ENCODE data around the gene TRIO.
A peak's percentile ranks its signal among the peaks of the same experiment; 100 is the strongest.

The TRIO gene

DNA sequence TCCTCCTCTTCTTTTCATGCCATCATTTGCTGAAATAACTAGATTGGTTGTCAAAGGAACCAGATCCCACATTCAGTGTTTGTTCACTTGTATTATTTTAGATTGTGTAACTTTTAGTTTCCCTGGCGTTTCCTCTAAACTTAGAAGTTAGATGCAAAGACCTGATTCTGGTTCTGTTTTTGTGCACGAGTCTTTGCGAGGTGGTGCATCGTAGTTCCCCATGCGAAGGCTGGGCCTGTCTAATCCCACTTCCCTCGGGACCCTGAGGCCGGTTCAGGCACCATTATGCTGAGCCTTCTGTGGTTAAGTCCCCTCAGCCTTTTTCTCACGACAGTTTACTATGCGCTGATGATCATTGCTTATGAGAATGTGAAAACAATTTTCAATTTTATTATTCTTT is 219.3 kb downstream of the TRIO start:
- DNase-seq (no peak), ATAC-seq (replicated peaks) (no peak)
- no peaks in the 10 kb centered on the region for H3K36me3 Mint-ChIP-seq (ENCODE audit: insufficient read depth)
- no peak overlapping the region for H3K27ac Mint-ChIP-seq
- no peak overlapping the region for H3K4me3 Mint-ChIP-seq
- H3K27me3 Mint-ChIP-seq: peaks cover 0 to 6% of the 10 kb centered on the region in 2 donors
- H3K9me3 Mint-ChIP-seq: no peaks in the 10 kb centered on the region
- peaks cover 11 to 19% of the 10 kb centered on the region in 2 donors for H3K4me1 Mint-ChIP-seq (ENCODE audit: low read depth in 2 of 2)

DNA sequence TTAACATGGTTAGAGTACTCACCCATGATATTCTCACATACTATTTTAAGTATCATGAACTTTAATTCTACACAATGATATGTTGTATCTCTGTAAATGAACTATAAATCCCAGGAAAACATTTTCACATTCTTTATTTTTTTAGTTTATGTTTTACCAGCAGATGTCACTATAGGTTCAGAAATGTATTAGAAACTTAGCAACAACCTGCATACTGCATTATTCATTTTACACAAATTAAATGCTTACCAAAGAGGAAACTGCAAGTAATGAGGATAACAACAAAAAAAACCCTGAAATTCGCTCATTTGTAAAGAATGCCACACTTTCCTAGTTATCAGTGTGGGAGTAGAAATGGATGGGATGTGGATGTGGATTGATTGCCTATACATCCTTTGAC is 221.0 kb downstream of the TRIO start:
- H3K36me3 Mint-ChIP-seq (ENCODE audit: insufficient read depth): no peaks in the 10 kb centered on the region
- no peak overlapping the region for H3K27ac Mint-ChIP-seq
- no peaks in the 10 kb centered on the region for H3K9me3 Mint-ChIP-seq
- H3K4me1 Mint-ChIP-seq (ENCODE audit: low read depth in 2 of 2): peaks cover 11 to 19% of the 10 kb centered on the region in 2 donors
- ATAC-seq (replicated peaks) (no peak), DNase-seq (no peak)
- H3K27me3 Mint-ChIP-seq: no peaks in the 10 kb centered on the region
- H3K4me3 Mint-ChIP-seq: no peak overlapping the region

DNA sequence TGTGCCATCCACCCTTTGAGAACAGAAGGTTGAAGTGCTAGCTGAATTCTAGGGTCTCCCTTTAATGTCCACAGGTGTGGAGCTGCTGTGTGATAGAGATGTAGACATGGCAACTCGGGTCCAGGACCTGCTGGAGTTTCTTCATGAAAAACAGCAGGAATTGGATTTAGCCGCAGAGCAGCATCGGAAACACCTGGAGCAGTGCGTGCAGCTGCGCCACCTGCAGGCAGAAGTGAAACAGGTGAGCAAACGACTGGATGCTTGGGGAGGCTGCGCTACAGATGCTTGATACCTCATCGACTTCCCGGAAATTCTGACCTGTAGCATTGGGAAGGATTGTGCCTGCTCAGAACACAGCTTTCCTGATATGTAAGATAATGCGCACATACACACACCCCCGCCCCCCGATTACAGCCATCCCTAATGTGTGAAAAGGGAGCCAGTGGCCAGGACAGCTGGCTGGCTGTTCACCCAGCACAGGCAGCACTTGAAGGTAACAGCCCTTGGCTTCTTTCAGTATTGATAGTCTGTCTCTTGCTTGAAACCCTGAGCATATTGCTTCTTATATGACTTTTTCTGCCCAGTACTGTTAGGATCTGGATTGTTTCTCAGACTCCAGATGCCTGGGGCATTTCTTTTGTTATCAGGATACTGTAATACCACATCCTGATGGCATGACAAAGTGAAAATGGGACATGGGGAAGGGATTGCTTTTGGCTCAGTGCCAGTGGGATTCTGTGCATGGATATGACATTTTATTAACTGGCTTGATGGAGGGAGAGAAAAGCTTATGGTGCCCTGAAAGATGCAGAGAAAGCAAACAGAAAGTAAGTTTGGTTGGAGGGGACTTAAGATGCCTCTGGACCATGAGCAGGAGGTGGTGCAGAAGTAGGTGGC is 221.7 kb downstream of the TRIO start:
- no peaks in the 10 kb centered on the region for H3K36me3 Mint-ChIP-seq (ENCODE audit: insufficient read depth)
- H3K9me3 Mint-ChIP-seq: no peaks in the 10 kb centered on the region
- DNase-seq: no peak
- H3K27ac Mint-ChIP-seq: peak overlapping the region; percentile 49 to 71
- H3K4me1 Mint-ChIP-seq (ENCODE audit: low read depth in 2 of 2): peaks cover 11 to 19% of the 10 kb centered on the region in 2 donors
- H3K27me3 Mint-ChIP-seq: no peaks in the 10 kb centered on the region
- peak overlapping the region in 1 of 2 donors; percentile 24 for H3K4me3 Mint-ChIP-seq
- no peak for ATAC-seq (replicated peaks)

DNA sequence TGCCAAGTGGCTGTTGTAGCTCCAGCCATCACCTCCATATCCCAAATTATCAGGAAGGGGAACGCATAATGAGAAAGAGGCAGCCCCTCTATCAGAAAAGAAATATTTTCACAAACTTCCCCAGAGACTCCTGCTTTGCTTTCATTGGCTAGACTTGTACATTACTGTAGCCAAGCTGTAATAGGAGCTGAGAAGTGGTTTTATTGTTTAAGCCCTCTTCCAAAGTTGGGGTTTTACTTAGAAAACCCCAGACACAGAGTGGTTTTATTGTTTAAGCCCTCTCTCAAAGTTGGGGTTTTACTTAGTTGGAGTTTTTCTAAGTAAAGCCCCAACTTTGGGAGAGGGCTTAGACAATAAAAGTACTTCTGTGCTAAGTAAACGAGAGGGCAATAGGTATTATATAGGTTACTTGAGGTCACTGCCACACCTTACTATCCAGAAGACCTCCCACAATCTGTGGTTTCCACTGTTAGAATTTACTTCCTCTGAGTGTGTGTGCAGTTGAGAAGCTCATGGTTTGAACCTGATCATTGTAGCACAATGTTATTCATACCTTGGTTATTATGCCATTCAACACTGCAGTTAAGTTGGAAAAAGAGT is 222.8 kb downstream of the TRIO start:
- H3K9me3 Mint-ChIP-seq: no peaks in the 10 kb centered on the region
- peak overlapping the region; percentile 34 to 64 for H3K4me3 Mint-ChIP-seq
- ATAC-seq (replicated peaks): peak; percentile 86
- peak overlapping the region in 1 of 2 donors; percentile 83 for H3K27ac Mint-ChIP-seq
- H3K36me3 Mint-ChIP-seq (ENCODE audit: insufficient read depth): peaks cover 3% of the 10 kb centered on the region
- H3K27me3 Mint-ChIP-seq: no peaks in the 10 kb centered on the region
- no peak for DNase-seq
- peaks cover 11 to 19% of the 10 kb centered on the region in 2 donors for H3K4me1 Mint-ChIP-seq (ENCODE audit: low read depth in 2 of 2)

DNA sequence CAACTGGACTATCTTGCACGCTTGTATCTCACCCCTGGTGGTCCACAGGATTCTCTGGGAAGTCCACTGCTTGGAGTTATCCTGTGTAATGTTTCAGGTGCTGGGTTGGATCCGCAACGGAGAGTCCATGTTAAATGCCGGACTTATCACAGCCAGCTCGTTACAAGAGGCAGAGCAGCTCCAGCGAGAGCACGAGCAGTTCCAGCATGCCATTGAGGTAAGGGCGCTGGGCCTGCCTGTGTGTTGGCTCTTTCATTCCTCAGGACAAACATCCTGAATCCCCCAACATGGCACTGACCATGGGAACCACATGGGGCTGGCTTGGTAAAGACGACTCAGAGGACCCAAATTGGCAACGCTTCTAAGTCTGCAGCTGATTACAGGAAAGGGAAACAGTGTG is 223.6 kb downstream of the TRIO start:
- H3K27me3 Mint-ChIP-seq: no peaks in the 10 kb centered on the region
- DNase-seq (no peak), ATAC-seq (replicated peaks) (no peak)
- no peak overlapping the region for H3K27ac Mint-ChIP-seq
- H3K36me3 Mint-ChIP-seq (ENCODE audit: insufficient read depth): peaks cover 3% of the 10 kb centered on the region
- peaks cover 11 to 19% of the 10 kb centered on the region in 2 donors for H3K4me1 Mint-ChIP-seq (ENCODE audit: low read depth in 2 of 2)
- H3K9me3 Mint-ChIP-seq: no peaks in the 10 kb centered on the region
- peak overlapping the region in 1 of 2 donors; percentile 64 for H3K4me3 Mint-ChIP-seq

DNA sequence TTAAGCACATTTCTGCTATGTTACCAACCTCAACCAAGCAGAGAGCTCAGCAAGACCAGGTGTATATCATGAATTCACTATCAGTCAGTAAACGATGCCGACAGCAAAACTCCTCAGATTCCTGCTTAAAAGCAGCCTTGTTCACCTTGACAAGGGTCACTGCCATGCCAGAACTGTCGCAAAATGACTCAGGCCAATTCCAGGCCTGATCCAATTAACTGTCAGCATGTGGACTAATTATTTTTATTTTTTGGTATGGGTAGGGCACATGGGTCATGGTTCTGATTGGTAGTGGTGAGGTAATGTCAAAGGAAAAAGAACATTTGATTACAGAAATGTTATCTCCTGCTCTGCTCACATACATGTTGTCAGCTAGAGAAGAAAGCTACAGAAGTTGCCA is 224.2 kb downstream of the TRIO start:
- Mint-ChIP-seq H3K4me1 (ENCODE audit: low read depth in 2 of 2) (peaks cover 11 to 19% of the 10 kb centered on the region in 2 donors), H3K36me3 (ENCODE audit: insufficient read depth) (peaks cover 3% of the 10 kb centered on the region), H3K27me3 (no peaks in the 10 kb centered on the region), H3K27ac (peak overlapping the region; percentile 19 to 53), H3K9me3 (no peaks in the 10 kb centered on the region), H3K4me3 (no peak overlapping the region)
- no peak for ATAC-seq (replicated peaks)
- DNase-seq: no peak

DNA sequence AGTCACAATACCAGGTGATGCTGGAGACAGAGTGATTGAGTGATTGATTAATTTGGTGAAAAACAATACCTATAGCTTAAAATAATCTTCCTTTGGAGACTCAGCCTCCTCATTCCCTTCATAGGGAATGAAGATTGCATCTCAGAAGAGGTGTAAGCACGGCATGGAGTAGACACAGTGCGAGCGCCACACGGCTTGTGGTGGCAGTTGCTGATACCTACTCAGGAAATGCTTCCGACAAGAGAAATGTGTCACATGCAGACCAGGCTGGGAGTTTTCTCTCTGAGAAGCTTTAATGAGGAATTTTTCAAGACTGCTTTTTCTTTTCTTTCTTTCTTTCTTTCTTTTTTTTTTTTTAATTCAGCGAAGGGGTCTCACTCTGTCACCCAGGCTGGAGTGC is 226.6 kb downstream of the TRIO start:
- H3K36me3 Mint-ChIP-seq (ENCODE audit: insufficient read depth): peaks cover 3% of the 10 kb centered on the region
- no peaks in the 10 kb centered on the region for H3K27me3 Mint-ChIP-seq
- no peaks in the 10 kb centered on the region for H3K9me3 Mint-ChIP-seq
- H3K27ac Mint-ChIP-seq: no peak overlapping the region
- no peak overlapping the region for H3K4me3 Mint-ChIP-seq
- ATAC-seq (replicated peaks) (no peak), DNase-seq (no peak)
- H3K4me1 Mint-ChIP-seq (ENCODE audit: low read depth in 2 of 2): peaks cover 8 to 18% of the 10 kb centered on the region in 2 donors

DNA sequence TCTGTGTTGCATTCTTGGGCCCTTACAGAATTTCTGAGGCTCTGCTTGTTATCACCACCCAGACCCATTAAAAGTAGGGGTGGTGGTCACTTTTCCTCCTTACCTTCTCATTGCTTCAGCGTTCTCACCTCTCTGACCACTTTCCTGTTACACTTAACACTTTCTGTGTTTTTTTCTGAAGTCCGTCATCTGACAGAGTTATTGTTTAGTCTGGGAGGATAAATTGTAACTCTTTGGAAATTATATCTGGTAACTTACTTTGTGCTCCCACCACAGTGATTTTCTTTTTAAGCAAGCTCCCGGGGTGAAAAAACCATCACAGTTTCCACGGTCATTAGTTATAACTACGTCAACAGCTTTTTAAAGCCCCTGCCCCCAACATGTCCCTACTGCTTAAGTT is 227.2 kb downstream of the TRIO start:
- no peaks in the 10 kb centered on the region for H3K9me3 Mint-ChIP-seq
- peaks cover 3% of the 10 kb centered on the region for H3K36me3 Mint-ChIP-seq (ENCODE audit: insufficient read depth)

DNA sequence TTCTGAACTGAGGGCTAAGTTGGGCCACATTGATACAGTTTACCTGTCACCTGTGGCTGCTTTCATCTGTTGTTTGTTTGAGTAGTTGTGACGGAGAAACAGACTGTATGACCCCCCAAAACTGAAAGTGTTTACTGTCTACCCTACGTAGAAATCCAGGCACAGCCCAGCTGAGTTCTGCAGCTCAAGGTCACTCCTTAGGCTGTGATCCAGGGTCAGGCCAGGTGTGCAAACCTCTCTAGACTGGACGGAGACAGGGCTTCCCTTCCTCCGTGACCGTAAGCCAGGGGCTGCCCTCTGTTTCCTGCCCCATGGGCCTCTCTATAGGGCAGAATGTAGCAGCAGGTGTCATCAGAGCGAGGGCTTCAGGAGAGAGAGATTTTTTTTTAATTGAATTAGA is 230.5 kb downstream of the TRIO start:
- Mint-ChIP-seq H3K4me3 (no peak overlapping the region), H3K27me3 (no peaks in the 10 kb centered on the region), H3K36me3 (ENCODE audit: insufficient read depth) (peaks cover 5% of the 10 kb centered on the region), H3K27ac (peak overlapping the region in 1 of 2 donors; percentile 38), H3K4me1 (ENCODE audit: low read depth in 2 of 2) (no peaks in the 10 kb centered on the region), H3K9me3 (no peaks in the 10 kb centered on the region)
- ATAC-seq (replicated peaks) (no peak), DNase-seq (no peak)

More for the DNA sequence above, 227.2 kb downstream of the TRIO start:
- H3K4me1 Mint-ChIP-seq (ENCODE audit: low read depth in 2 of 2): peaks cover 3 to 12% of the 10 kb centered on the region in 2 donors
- H3K27me3 Mint-ChIP-seq: no peaks in the 10 kb centered on the region
- no peak for ATAC-seq (replicated peaks)
- DNase-seq: no peak
- H3K27ac Mint-ChIP-seq: no peak overlapping the region
- H3K4me3 Mint-ChIP-seq: no peak overlapping the region

DNA sequence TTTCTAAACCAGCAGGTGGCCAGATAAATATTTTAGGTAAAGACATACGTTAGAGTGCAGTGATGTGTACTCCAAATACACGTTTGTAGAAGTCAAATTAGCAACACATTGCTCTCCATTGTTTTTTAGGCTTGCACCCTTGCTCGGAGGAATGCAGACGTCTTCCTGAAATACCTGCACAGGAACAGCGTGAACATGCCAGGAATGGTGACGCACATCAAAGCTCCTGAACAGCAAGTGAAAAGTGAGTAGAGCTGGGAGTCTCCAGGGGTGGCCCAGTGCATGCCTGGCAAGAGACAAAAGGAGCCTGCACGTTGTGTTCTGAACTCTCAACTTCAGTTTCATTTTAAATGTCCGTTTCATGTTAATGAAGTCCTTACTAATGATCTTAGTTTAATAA is 231.0 kb downstream of the TRIO start:
- DNase-seq: no peak
- Mint-ChIP-seq H3K4me3 (no peak overlapping the region), H3K9me3 (no peaks in the 10 kb centered on the region), H3K36me3 (ENCODE audit: insufficient read depth) (peaks cover 5% of the 10 kb centered on the region), H3K27me3 (no peaks in the 10 kb centered on the region), H3K27ac (peak overlapping the region in 1 of 2 donors; percentile 38), H3K4me1 (ENCODE audit: low read depth in 2 of 2) (no peaks in the 10 kb centered on the region)
- ATAC-seq (replicated peaks): no peak

DNA sequence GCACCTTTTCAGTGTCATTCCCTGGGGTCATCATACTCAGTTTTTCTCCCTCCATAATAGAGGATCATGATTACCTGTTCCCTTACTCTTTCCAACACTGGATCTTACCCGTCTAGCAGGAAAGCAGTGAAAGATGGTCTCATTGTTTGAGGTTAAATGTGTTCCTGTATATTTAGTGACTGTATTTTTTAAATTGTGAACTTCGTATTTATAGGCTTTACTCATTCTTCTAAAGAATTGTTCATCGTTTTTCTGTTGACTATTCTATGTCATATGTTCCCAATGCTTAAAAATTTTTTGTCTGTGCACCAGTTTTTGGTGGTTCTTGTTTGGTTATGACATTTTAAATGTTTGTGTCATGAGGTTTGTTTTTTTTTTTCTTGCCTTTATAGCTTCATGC is 233.6 kb downstream of the TRIO start:
- H3K27me3 Mint-ChIP-seq: peaks cover 0 to 14% of the 10 kb centered on the region in 2 donors
- H3K4me3 Mint-ChIP-seq: no peak overlapping the region
- ATAC-seq (replicated peaks): no peak
- no peaks in the 10 kb centered on the region for H3K9me3 Mint-ChIP-seq
- DNase-seq: no peak
- no peaks in the 10 kb centered on the region for H3K4me1 Mint-ChIP-seq (ENCODE audit: low read depth in 2 of 2)
- H3K36me3 Mint-ChIP-seq (ENCODE audit: insufficient read depth): peaks cover 2% of the 10 kb centered on the region
- H3K27ac Mint-ChIP-seq: no peak overlapping the region

DNA sequence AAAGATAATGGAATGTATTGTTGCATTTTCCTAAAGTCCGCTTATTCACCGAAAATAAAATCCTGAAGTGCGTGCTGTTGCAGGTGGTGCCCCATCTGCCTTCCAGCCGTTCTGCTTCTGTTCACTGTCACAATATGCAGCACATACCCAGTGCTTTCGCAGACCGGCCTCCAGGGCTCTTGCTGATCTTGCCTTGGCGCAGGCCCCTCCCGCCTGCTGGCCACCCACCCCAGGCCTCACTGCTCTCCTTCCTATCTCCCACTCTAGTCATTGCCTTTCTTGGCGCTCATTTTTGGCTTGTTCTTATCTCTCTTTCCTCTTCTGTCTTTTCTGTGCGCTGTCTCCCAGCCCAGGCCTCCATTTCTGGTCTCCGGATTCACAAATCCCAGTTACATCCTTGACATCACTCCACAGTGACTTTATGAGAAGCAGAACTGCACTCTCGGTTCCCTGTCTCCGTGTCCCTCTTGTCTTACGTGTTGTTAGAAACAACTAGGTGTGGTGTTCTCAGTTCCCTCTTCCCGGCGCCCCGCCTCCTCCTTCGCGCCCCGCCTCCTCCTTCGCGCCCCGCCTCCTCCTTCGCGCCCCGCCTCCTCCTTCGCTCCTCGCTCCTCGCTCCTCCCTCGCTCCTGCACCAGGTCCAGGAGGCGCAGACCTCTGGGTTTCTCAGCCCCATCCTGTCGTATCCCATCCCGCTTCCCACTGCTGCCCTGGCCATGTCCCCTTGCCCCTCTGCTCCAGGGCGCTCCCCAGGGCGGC is 236.8 kb downstream of the TRIO start:
- no peak overlapping the region for H3K27ac Mint-ChIP-seq
- H3K9me3 Mint-ChIP-seq: no peaks in the 10 kb centered on the region
- DNase-seq: no peak
- H3K4me1 Mint-ChIP-seq (ENCODE audit: low read depth in 2 of 2): peaks cover 1% of the 10 kb centered on the region in 2 donors
- H3K36me3 Mint-ChIP-seq (ENCODE audit: insufficient read depth): peaks cover 2% of the 10 kb centered on the region
- ATAC-seq (replicated peaks): no peak
- H3K4me3 Mint-ChIP-seq: no peak overlapping the region
- peaks cover 3 to 14% of the 10 kb centered on the region in 2 donors for H3K27me3 Mint-ChIP-seq

DNA sequence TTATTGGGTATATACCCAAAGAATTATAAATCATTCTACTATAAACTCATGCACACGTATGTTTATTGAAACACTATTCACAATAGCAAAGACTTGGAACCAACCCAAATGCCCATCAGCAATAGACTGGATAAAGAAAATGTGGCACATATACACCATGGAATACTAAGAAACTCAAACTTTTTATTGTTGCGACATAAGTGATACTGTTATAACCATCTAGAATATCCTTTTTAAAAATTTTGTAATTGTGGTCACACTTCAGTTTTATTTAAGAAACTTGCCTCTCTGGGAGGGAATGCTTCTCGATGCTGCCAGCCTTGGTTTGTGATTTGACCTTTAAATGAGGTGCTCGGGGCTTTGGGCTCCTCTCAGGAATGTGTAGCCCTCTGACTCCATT is 237.6 kb downstream of the TRIO start:
- Mint-ChIP-seq H3K27me3 (peaks cover 7 to 14% of the 10 kb centered on the region in 2 donors), H3K4me3 (no peak overlapping the region), H3K9me3 (no peaks in the 10 kb centered on the region), H3K27ac (no peak overlapping the region), H3K36me3 (ENCODE audit: insufficient read depth) (peaks cover 2% of the 10 kb centered on the region), H3K4me1 (ENCODE audit: low read depth in 2 of 2) (peaks cover 5 to 6% of the 10 kb centered on the region in 2 donors)
- DNase-seq: no peak
- no peak for ATAC-seq (replicated peaks)

Data from effector memory CD8-positive, alpha-beta T cell (primary cell).